Cerebellar cortex (tissue), 1 donor: ENCODE results near the gene RPS6KA5.
"Not testable (repeated sequence)": the region's sequence is repeated elsewhere in the genome, so short reads cannot be mapped to it uniquely, and the experiment has no call there.

Experiments used
- DNase-seq: peaks from one replicate; pipeline ENCODE4 v3.0.0-alpha.2; 2015; ENCODE audit warnings: low spot score

The RPS6KA5 gene

GRCh38 chr14:91027561-91027960 lies 32.9 kb downstream of the RPS6KA5 start:
- no peak for DNase-seq

GRCh38 chr14:91022622-91023028 lies 37.8 kb downstream of the RPS6KA5 start:
- not testable (repeated sequence) for DNase-seq

- DNase-seq: no peak
Observed at GRCh38 chr14:91021991-91022621, 38.3 kb downstream of the RPS6KA5 start.

- DNase-seq: no peak
Observed at GRCh38 chr14:91021115-91021514, 39.3 kb downstream of the RPS6KA5 start.

- DNase-seq: no peak
Observed at GRCh38 chr14:91019673-91020072, 40.8 kb downstream of the RPS6KA5 start.

- no peak for DNase-seq
Observed at GRCh38 chr14:91018481-91018880, 42.0 kb downstream of the RPS6KA5 start.

GRCh38 chr14:91016800-91017410 lies 43.5 kb downstream of the RPS6KA5 start:
- no peak for DNase-seq

- DNase-seq: no peak
Observed at GRCh38 chr14:91015435-91015834, 45.0 kb downstream of the RPS6KA5 start.

GRCh38 chr14:91012045-91012444 lies 48.4 kb downstream of the RPS6KA5 start:
- DNase-seq: no peak

GRCh38 chr14:91010153-91010533 lies 50.3 kb downstream of the RPS6KA5 start:
- DNase-seq: no peak

GRCh38 chr14:91009501-91010152 lies 50.8 kb downstream of the RPS6KA5 start:
- no peak for DNase-seq

GRCh38 chr14:91008759-91009409 lies 51.6 kb downstream of the RPS6KA5 start:
- DNase-seq: no peak

- DNase-seq: peak; percentile 29
Observed at GRCh38 chr14:91005716-91006115, 54.7 kb downstream of the RPS6KA5 start.

GRCh38 chr14:91004987-91005386 lies 55.5 kb downstream of the RPS6KA5 start:
- no peak for DNase-seq

- DNase-seq: peak; percentile 19
Observed at GRCh38 chr14:90999299-90999698, 61.1 kb downstream of the RPS6KA5 start.

GRCh38 chr14:90996967-90997366 lies 63.5 kb downstream of the RPS6KA5 start:
- no peak for DNase-seq

- no peak for DNase-seq
Observed at GRCh38 chr14:90995785-90996184, 64.7 kb downstream of the RPS6KA5 start.

- DNase-seq: no peak
Observed at GRCh38 chr14:90993792-90994191, 66.6 kb downstream of the RPS6KA5 start.

GRCh38 chr14:90991690-90992443 lies 68.6 kb downstream of the RPS6KA5 start:
- no peak for DNase-seq

GRCh38 chr14:90990141-90990540 lies 70.3 kb downstream of the RPS6KA5 start:
- DNase-seq: no peak

- DNase-seq: no peak
Observed at GRCh38 chr14:90987140-90987539, 73.3 kb downstream of the RPS6KA5 start.

- DNase-seq: no peak
Observed at GRCh38 chr14:90986510-90986909, 73.9 kb downstream of the RPS6KA5 start.
